Brain microvascular endothelial cell (primary cell): ENCODE results near the gene LRRN4.
A peak's percentile ranks its signal among the peaks of the same experiment; 100 is the strongest.
"Not testable (repeated sequence)": the region's sequence is repeated elsewhere in the genome, so short reads cannot be mapped to it uniquely, and the experiment has no call there.

ENCODE experiments used
- DNase-seq: peaks from one replicate; pipeline ENCODE4 v3.0.0-alpha.2; 2020
- H3K27ac ChIP-seq: fragments of 250-450 bp; sonication (Bioruptor Pico); 2 replicates; pipeline ENCODE4 v1.5.1; 2020; ENCODE audit warnings: mild to moderate bottlenecking, moderate library complexity
- H3K27me3 ChIP-seq: fragments of 250-450 bp; sonication (Bioruptor Pico); replicated peaks from 2 replicates; pipeline ENCODE4 v1.5.1; 2020; ENCODE audit warnings: mild to moderate bottlenecking
- H3K36me3 ChIP-seq: fragments of 250-450 bp; sonication (Bioruptor Pico); replicated peaks from 2 replicates; pipeline ENCODE4 v1.5.1; 2020; ENCODE audit warnings: mild to moderate bottlenecking
- H3K4me3 ChIP-seq: 2 replicates; pipeline ENCODE4 v1.5.1; 2011; ENCODE audit warnings: low read depth, mild to moderate bottlenecking, control low read depth, low read length, moderate library complexity
- in situ Hi-C: cut with HindIII; loops from 2 replicates; pipeline ENCODE4 v1.10.0; 2017; ENCODE audit warnings: low sequenced_read_pairs, low pct_ligation_motif_present
- TF ChIP-seq, protein P1 (sequence below): IDR thresholded peaks from 2 replicates; pipeline ENCODE4 v1.5.1; 2011; ENCODE audit warnings: low read depth, mild to moderate bottlenecking, moderate library complexity, low read length, control low read depth, inconsistent platforms; ENCODE audit errors: missing control alignments

The LRRN4 gene

DNA sequence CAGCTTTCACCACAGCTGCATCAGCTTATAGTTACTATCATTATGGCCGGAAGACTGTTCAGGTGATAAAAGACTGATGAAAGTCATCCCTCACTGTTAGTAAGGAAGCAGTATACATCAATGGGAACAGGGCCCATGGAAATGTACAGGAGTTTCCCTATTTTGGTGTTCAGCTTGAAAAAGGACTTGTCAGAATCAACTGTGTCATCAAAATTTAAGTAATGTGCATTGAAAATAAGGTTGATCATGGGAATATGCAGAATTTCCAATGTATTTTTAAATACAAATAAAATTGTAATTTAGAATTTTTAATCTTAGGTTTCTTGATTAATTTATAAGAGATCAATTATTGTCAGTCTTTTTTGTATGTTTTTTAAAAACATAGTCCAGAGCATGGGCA is 16.8 kb downstream of the LRRN4 start:
- no peak for DNase-seq

DNA sequence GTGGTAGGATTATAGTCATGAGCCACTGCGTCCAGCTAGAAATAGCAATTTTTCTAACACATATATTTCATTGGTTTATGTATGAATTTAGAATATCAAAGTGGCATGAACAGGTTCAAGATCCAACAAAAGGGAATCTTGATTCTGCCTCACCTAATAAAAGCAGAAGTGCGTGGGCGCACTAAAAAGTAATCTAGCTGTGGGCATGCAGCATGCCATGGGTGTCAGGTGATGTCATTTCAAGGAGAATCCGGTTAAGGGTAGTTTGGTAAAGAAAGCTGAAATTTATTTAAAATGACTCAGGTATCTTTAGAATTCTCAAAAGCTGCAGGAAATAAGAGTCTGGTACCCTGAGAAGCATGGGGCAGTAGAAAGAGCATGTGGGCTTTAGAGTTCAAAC is 17.6 kb downstream of the LRRN4 start:
- TF ChIP-seq, protein P1, sequence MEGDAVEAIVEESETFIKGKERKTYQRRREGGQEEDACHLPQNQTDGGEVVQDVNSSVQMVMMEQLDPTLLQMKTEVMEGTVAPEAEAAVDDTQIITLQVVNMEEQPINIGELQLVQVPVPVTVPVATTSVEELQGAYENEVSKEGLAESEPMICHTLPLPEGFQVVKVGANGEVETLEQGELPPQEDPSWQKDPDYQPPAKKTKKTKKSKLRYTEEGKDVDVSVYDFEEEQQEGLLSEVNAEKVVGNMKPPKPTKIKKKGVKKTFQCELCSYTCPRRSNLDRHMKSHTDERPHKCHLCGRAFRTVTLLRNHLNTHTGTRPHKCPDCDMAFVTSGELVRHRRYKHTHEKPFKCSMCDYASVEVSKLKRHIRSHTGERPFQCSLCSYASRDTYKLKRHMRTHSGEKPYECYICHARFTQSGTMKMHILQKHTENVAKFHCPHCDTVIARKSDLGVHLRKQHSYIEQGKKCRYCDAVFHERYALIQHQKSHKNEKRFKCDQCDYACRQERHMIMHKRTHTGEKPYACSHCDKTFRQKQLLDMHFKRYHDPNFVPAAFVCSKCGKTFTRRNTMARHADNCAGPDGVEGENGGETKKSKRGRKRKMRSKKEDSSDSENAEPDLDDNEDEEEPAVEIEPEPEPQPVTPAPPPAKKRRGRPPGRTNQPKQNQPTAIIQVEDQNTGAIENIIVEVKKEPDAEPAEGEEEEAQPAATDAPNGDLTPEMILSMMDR = no peak
- H3K4me3 ChIP-seq = no peak overlapping the region
- DNase-seq = no peak
- in situ Hi-C loops = no loop called here
- H3K36me3 ChIP-seq = peaks cover 32% of the 10 kb centered on the region
- no peak overlapping the region for H3K27ac ChIP-seq
- no peaks in the 10 kb centered on the region for H3K27me3 ChIP-seq

More for the DNA sequence above, 16.8 kb downstream of the LRRN4 start:
- peaks cover 41% of the 10 kb centered on the region for H3K36me3 ChIP-seq
- no peak overlapping the region for H3K27ac ChIP-seq
- no peak overlapping the region for H3K4me3 ChIP-seq
- no peaks in the 10 kb centered on the region for H3K27me3 ChIP-seq
- in situ Hi-C loops = no loop called here
- TF ChIP-seq, protein P1 = no peak

DNA sequence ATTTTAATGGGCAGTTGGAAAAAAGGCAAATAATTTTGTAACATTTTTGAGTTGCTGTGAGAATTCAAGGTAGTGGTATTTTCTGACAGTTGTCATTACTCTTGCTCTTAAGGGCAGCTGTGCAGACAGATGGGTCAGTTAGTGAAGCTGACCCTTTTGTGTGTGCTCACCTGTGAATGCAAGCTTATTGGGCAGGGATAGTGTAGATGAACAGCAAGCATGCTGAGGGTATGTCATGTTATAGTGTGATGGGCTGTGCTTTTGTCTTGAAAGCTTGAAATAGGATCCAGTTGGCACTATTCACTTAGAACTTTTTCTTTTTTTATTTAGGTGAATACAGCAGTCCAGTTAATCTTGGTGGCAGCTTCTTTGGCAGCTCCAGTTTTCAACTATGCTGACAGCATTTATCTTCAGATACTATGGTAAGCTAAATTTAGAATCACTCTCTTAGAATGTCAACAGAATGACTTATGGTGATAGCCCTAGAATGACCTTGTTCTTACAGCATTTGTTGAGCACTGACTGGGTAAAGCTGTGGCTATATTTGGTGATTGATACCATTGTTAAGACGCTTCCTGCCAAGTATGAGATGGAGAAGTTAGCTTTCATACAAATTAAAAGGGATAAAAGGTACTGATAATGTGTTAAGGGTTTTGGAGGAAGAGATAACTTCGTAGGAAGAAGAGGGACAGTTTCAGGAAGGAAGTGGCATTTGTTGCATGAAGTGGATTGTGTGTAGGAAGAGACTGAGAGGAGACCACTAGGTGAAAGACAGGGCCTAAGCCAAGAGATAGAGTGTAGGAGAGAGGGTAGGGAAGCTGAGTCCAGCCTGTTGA is 19.5 kb downstream of the LRRN4 start:
- in situ Hi-C loops = no loop called here
- Histone ChIP-seq H3K36me3 (peaks cover 21% of the 10 kb centered on the region), H3K4me3 (no peak overlapping the region), H3K27me3 (no peaks in the 10 kb centered on the region), H3K27ac (peak overlapping the region; percentile 20)
- TF ChIP-seq, protein P1 = no peak
- DNase-seq = peak; percentile 16

DNA sequence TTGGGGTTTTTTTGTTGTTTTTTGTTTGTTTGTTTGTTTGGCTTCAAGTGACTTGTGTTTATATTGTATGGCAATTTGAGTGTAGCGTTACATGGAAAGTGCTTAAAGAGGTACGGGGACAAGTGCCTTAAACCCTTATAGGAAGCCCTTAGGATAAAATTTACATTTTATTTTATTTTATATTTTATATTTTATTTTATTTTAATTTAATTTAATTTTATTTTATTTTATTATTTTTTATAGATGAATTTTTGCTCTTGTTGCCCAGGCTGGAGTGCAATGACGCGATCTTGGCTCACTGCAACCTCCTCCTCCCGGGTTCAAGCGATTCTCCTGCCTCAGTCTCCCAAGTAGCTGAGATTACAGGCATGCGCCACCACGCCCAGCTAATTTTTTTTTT is 21.0 kb downstream of the LRRN4 start:
- H3K36me3 ChIP-seq = peaks cover 21% of the 10 kb centered on the region
- H3K27me3 ChIP-seq, H3K4me3 ChIP-seq, H3K27ac ChIP-seq, in situ Hi-C loops, DNase-seq: not testable (repeated sequence)

DNA sequence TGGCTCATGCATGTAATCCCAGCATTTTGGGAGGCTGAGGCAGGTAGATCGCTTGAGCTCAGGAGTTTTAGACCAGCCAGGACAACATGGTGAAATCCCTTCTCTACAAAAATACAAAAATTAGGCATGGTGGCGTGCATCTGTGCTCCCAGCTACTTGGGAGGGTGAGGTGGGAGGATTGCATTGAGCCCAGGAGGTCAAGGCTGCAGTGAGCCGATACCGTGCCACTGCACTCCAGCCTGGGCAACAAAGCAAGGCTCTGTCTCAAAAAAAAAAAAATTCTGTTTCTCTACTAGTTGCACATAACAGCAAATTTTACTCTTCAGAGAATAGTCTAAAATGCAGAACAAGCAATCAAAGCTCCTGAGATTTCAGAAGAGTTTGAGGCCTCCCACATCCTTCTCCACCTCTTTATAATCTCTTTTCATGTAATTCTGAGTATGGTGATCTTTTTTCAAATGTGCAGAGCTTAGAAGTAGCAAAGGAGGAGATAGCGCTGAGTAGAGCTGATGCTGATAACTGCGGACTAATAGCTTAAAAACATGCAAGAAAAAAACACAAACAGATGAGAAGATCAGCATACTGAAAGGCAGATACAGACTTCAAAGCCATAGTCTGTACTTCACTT is 23.3 kb downstream of the LRRN4 start:
- in situ Hi-C loops = no loop called here
- TF ChIP-seq, protein P1 = no peak
- Histone ChIP-seq H3K4me3 (no peak overlapping the region), H3K27me3 (no peaks in the 10 kb centered on the region), H3K36me3 (peaks cover 18% of the 10 kb centered on the region), H3K27ac (no peak overlapping the region)
- no peak for DNase-seq

DNA sequence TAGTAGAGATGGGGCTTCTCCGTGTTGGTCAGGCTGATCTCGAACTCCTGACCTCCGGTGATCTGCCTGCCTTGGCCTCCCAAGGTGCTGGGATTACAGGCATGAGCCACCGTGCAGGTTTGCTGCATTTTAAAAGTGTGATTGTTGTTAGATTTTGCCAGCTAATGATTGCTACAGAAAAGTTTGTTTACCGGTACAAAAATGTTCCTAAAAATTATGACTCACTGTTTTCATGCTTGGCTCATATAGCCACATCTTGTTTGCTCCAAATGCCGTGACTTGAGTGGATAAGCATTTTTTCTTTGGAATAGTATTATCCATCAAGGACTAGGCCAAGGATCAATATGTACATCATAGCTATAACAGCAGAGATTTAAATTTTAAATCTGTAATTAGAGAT is 24.3 kb downstream of the LRRN4 start:
- TF ChIP-seq, protein P1 = no peak
- Histone ChIP-seq H3K4me3 (no peak overlapping the region), H3K36me3 (peaks cover 23% of the 10 kb centered on the region), H3K27ac (no peak overlapping the region), H3K27me3 (no peaks in the 10 kb centered on the region)
- in situ Hi-C loops = no loop called here
- DNase-seq = no peak
